NCI-H446 (cell line): ENCODE measurements around the gene NPAS3.
"Not testable (repeated sequence)": the region's sequence is repeated elsewhere in the genome, so short reads cannot be mapped to it uniquely, and the experiment has no call there.

ENCODE experiments used
- DNase-seq, 2 experiments: peaks; one replicate each; lab custom pipeline; 2025; lab: John Stamatoyannopoulos, UW

Gene NPAS3

DNA sequence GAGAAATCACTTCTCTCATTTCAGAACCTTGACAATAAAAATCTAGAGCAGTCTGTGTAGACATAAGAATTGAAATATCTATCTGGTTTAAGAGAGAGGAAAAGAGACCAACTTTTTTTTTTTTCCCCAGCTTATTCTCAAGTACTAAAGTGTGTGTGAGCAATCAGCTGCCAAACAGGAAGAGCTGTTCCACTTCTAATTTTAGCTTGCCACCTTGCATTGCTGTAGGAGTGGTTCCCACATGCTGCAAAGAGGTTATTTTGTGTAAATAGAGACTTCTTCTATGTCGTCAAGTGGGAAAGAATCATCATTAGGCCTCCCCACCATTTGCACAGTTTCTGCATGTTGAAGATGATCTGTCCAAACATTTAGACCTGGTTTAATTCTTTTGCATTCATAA lies 142.6 kb downstream of the NPAS3 start:
- DNase-seq = no peak

DNA sequence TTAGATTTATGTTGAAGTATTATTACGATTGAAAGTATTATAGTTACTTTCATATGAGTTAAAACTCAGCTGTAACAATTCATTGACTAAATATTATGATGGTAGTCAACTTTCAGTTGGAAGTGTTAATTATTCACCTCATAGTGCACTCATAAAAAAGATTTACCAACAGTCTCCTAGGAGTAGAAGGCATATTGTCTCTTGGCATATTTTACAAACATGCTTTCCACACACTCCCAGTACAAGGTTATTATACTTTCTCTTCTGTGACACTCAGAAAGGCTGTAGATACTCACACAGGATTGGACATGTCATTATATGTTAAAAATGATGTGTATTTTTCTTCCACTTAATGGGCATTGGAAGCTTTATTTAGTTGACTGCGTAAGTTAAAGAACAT lies 147.1 kb downstream of the NPAS3 start:
- no peak for DNase-seq

DNA sequence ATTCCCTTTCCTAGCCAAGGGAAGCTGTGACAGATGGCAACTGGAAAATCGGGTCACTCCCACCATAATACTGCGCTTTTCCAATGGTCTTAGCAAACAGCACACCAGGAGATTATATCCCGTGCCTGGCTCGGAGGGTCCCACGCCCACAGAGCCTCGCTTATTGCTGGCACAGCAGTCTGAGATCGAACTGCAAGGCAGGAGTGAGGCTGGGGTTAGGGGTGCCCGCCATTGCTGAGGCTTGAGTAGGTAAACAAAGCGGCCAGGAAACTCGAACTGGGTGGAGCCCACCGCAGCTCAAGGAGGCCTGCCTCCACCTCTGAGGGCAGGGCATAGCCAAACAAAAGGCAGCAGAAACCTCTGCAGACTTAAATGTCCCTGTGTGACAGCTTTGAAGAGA lies 149.6 kb downstream of the NPAS3 start:
- not testable (repeated sequence) for DNase-seq

DNA sequence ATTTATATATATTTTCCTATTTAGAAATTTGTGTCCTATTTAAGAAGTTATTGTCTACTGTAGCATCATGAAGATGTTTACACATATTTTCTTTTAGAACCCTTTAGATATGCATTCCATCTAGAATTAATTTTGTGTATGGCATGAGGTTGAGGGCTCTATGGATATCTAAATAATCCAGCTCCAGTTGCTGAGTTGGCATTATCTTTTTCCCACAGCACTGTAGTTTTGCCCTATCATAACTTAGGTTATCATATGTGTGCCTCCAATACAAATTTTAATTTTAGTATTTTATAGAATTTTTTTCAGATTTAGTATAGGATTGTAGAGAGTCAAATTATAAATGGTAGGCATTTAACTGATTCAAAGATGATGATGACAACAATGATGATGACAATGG lies 159.3 kb downstream of the NPAS3 start:
- no peak for DNase-seq

DNA sequence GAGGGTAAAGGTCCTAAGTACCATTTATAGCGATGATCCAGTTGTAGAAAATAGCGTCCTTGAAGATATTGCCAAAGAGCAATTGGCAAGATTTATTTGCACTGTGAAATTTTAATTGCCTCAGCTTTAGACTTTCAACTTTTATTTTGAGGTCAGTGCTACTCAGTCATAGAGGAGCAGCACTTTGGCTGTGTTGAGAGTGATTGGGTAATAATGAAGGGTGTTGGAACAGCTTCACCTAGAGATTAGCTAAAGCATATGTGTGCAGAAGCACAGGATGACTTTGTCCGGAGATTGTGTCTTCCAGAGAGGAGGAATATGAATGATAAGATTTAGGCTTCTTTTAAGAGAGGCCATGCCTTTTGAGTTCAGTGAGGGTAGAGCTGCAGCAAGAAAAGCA lies 164.8 kb downstream of the NPAS3 start:
- no peak for DNase-seq

DNA sequence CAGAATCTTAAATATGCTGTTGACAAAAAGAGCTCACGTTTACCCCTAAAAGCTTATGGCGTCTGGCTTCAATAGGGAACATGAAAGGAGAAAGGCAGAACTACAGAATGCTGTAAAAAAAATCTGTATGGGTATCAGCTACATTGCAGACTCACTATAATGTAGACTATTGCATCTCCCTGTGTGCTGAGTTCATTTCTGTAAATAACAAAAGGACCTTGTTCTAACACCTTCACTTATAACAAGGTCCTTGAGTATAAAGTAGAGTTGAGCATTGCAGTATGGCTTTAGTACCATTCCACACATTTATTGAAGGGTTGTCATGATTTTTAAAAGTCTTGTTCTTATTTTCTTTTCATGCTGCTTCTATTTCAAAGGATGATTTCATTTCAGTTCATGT lies 165.3 kb downstream of the NPAS3 start:
- no peak for DNase-seq

DNA sequence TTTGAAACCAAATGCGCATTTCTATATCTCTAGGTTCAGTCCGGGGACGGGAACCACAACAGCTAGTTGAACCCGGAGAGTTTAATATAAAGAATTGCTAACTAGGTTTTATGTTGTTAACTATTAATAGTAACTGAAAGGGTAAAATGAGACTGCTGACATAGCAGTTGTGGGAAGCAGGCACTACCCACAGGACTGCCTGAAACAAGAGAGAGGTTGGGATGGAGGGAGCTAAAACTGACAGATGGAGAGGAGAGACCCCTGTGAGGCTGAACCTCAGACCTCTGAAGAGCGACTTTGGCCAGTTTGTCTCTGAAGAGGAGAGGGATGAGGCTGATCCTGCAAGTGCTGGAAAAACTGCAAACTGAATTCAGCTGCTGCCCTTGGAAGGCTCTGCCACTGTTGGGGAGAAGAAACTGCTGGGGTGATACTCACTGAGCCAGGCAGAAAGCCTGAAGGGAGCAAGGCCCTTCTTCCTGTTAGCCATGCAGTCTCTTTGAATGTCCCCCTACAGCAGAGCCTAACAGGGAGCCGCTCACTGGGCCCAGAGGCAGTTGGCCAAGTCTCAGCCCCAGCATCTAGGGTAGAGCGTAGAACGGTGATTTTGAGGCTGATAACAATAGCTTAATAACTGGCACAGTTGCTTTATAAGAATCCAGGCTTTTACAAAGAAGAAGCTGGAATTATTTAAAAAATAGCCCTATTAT lies 172.2 kb downstream of the NPAS3 start:
- no peak for DNase-seq

DNA sequence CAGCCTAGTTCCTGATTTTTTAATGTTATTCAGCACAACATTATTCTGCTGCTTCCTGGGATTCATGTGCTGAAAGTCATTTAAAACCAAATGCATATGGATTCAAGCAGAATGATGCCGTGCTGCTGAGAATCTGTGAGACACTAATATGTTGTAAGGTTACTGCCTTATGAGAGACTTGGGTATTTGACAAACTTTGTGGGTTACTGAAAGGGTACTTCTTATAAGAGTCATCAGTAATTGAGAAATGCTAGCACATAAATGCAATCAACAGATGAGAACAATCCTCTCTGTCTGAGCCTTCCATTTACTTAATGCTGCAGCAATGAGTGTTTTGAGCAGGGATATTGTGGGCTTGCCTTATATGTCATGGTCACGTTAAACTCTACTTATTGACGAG lies 175.7 kb downstream of the NPAS3 start:
- no peak for DNase-seq

DNA sequence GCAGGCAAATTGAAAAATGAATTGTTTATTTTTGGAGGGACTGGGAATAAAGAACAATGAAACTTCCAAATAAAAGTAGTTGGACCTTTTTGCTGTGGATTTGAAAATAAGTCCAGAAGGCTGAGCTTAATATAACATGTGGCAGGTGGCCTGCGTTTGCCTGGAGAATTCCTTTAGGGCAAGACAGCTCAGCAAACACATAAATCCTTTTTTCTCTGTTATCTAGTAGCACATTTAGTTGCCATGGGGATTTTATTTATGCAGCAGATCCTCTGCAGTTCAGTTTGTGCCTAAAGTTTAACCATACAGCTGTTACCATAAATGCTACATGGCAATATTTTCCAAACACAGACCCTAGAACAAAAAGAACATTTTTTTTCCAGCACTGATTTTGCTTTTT lies 180.0 kb downstream of the NPAS3 start:
- no peak for DNase-seq

DNA sequence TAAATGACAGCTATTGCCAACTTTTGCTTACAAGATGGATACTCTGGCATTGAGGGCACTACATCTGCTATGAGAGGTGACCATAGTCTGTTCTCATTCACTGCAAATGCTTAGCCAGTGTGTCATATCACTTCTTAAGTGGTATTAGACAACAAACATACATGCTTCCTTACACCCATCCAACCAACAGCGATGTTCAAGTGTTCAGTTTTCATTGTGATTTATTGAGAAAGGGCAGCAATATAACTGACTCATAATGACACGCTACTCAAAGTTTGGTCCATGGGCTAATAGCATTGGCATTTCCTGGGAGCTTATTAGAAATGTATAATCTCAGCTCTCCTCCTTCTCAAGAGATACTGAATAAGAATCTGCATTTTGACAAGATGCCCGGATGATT lies 181.7 kb downstream of the NPAS3 start:
- no peak for DNase-seq

DNA sequence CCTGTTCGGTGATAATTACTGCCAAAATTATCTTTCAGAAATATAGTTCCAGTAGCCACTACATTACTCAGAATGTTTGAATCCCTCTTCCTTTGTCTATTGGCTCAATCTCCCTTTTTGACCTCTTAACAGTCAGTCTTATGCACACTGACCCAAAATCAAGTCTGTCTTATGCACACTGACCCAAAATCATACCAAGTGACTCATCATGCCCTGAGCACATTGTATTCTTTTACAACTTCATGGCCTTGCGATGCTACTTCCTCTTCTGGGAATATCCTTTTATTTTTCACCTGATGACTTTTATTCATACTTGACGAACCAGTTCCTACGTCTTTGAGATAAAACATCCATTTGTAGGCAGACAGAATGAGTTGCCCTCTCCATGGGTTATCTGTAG lies 182.3 kb downstream of the NPAS3 start:
- DNase-seq = no peak

DNA sequence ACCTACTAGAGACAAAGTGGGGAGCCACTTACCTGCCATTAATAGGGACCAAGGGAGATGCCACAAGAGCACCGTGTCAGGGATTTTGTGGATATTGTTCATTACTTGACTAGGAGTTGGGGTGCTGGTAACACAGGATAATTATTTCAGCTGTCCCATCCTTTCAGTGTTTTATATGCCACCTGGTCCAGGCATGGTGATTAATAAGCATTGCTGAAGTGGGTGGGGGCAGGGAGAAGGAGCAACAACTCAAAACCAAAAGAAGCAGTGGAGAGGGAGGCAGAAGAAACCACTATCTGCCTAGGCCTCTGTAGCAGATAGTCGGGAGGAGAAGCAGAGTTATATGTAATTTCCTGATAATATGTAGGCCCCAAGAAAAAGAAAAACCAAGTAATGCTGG lies 184.6 kb downstream of the NPAS3 start:
- no peak for DNase-seq

DNA sequence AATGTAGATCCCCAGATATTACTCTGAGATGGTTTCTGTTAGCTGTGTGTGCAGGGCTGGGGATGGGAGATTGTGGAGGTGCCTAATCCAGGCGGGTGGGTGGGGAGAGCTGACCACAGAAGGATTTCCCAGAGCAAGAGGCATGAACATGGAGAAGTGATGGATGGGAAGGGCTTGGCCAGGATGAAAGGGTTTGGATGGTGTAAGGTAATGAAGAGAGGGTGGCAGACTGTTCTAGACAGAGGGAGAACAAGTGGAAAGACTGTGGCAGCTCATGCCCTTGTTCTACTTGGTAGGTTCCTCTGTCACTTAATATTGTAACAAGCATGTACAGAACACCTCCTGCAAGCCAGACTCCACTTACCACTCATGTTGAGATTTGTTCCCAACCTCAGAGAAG lies 187.8 kb downstream of the NPAS3 start:
- DNase-seq = no peak

DNA sequence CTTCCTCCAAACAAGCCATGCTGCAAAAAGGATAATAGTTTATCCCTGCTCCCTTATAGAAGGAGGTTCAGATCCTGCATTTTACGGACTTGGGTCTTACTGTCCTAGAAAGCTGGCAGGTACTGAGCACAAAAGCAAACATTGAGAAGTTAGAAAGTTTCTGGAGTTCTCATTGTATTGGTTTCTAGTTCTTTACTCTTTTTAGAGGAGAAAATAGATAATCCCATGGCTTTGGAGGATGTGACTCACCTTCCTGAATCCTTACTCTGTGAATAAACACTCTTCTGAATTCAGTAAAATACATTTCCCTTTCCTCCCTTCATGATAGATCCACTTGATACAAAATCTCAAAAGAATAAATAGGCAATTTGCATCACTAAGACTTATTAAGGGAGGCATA lies 188.9 kb downstream of the NPAS3 start:
- no peak for DNase-seq

DNA sequence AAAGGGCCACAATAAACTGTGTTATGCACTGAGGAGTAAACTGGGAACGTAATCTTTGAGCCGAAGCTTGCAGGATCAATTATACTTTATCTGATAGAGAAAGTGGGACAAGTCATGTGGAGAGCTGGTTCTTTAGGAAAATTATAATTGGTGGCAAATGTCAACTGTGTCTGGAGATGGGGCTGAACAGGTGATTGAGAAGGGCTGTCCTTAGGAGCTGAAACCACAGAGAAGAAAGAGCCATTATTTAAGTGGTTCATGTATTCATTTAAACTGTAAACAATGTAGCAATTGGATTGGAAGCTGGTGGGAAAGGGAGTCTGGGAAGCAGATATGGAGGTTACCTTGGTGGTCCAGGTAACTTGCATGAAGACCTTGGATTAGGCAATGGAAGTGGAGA lies 193.1 kb downstream of the NPAS3 start:
- DNase-seq = no peak

DNA sequence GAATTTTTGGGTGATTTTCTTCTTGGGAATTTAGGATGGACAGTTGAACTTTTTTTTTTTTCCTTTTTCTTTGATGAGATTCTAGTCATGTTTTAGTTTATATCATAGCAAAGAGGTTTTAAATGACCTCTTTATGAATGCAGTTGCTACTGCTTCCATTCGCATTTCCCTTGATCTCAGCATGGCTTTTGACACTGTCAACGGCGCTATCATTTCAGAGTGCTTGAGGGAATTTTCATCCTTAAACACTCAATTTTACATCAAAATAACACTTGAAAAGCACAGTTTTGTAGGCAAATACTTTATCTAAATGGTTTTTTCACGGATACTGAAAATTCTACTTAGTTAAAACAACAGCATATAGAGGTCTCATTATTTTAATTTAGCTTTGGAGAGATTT lies 195.5 kb downstream of the NPAS3 start:
- no peak for DNase-seq

DNA sequence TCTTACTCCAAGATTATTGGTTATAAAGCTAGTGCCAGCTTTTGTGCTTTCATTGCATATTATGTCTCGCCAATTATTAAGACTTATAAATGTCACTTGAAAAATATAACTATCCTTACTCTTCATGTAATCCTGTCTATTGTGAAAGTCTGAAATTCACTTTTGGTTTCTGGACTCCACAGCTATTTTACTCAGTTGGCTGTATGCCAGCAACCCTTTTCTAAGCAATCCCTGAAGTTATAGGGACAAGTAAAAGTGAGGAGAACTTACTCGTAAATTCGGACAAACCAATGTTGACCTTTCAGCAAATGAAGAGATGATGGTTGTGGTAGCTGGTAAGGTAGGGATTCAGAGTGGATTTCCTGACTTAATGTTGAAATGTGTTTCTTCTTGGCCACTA lies 196.3 kb downstream of the NPAS3 start:
- DNase-seq = no peak

DNA sequence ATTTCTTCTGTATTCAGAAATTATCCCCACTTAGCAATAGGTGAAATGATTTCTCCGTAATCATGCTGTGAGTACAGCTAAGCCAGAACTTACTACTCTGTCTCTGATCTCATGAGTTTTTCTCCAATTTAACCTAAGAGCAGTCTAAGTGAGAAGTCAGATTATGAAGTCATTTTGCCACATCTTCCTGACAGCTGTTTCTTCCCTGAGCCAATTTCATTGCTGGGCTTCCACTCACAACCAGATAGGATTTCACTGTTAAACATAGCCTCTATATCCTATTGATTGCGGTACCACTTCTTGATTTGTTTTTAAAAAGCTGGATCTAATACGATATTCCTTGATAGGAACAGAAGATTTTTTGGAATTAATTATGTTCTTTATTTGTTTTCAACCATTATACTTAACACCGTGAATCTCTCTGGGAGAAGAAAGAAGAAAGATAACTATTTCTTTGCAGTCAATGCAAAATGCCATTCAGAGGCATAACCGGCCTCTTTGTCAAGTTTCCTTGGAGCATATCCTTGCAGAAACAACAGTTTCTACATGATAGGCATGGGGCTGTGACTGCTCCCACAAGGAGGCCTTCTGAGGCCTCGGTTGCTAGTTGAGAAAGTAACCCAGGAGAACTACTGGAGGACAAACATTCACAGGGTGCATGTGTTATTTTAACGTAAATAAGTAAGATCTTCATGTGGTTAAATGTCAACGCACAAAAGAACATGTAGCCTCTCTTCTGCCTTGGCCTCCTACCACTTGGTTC lies 212.2 kb downstream of the NPAS3 start:
- DNase-seq = no peak

DNA sequence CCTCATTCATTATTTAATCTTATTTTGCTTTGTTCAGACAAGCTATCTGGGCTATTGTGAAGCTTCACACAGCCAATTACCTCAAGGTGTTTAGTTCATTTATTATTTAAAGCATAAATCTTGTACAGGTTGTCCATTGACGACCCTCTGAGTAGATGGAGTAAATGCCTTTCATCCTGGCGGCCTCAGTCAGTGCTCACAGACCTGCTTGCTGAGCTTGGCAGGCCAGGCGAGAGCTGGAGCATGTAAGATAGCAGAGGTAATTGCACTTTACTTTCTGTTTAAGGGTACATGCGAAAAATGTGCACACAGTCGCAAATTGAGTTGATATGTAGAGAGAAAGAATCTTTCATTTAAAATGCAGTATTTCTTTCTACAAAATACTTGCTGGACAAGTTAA lies 224.4 kb downstream of the NPAS3 start:
- no peak for DNase-seq

DNA sequence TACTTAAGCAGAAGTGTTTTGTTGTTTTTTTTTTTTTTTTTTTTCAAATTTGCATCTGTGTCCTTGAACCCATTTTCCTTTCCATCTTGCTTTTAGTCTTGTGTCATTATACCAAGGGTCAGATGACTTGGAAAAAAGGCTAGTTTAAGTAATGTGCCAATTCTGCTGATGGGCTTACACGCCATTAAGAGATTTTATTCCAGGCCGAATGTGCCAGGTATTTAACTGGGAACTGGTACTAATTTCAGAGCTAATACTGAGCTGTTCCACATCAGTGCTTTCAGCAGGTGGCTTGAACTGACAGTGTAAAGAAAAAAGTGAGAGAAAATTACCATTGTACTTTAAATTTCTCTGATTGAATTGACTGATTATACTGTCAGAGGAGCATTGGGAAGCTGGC lies 224.9 kb downstream of the NPAS3 start:
- DNase-seq = no peak

DNA sequence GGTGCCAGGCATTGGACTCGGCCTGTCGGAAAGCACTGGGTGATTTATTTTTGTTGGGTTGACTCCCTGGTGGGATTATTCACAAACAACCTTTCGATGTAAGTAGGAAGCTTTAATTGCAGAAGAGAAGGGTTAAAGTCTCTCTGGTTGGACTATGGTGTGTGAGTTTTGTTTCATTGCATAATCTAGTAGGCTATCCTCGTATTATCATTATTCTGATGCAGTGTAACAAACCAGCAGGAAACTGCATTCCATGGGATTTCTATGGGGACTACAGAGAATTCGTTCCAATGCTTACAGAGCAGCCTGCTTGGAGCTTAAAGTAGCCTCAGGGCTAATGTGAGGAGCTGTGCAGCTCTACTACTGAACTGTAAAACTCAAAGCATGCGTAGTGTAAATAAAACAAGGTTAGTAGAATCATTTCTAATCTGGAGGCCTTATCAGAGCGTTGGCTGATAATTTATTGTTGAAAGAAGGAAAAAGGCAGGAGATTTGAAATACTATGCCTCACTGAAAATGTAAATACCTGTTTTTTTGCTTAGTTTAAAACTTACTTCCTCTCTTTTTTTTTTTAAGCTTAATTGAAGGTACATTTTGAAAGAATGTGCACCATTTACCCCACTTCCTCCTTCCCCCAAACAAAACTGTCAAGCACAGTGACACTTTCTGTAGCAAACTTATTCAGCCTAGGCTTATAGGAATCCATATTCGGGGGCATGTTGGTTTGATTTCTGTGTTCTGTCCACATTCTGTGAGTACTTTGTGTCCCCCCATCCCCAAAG lies 226.7 kb downstream of the NPAS3 start:
- DNase-seq = no peak

DNA sequence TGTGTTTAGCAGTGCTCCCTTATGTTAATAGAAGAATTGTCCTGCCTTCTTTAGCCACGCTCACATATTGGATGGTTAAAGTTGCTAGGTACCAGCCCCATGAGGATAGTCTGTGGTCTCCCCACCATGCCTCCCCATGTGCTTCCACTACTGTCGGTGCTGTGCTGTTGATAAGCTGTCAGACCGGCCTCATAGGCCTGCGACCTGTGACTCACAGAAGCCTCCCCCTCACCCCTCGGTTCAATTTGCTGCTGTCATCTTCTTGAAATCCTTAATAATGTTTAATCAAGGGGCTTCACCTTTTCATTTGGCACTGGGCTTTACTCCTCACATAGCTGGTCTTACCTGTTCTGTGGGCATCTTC lies 227.2 kb downstream of the NPAS3 start:
- DNase-seq = no peak

DNA sequence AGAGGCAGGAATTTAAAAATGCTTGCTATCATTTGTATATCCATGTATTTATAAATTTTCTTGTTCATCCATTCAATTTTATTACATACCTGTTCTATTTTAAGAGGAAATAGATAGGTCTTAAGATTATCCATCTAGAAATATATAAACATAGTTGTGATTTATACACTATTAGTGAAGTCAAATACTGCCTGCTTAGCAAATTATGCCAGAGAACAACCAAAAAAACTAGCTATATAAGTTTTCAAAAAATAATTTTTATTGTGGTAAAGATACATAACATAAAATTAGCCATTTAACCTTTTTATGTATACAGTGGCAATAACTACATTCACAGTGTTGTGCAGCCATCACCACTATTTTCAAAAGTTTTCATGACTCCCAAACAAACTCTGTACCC lies 237.3 kb downstream of the NPAS3 start:
- DNase-seq = no peak
